Germinal center (tissue), 1 donor: ENCODE results near the gene ZNF341.

Source experiments
- DNase-seq: peaks from one replicate; pipeline ENCODE4 v3.0.0; 2012; ENCODE audit warnings: mixed read lengths, low spot score

ZNF341 gene

GRCh38 chr20:33796263-33796906 lies 64.6 kb downstream of the ZNF341 start:
- DNase-seq, result no peak

DNA sequence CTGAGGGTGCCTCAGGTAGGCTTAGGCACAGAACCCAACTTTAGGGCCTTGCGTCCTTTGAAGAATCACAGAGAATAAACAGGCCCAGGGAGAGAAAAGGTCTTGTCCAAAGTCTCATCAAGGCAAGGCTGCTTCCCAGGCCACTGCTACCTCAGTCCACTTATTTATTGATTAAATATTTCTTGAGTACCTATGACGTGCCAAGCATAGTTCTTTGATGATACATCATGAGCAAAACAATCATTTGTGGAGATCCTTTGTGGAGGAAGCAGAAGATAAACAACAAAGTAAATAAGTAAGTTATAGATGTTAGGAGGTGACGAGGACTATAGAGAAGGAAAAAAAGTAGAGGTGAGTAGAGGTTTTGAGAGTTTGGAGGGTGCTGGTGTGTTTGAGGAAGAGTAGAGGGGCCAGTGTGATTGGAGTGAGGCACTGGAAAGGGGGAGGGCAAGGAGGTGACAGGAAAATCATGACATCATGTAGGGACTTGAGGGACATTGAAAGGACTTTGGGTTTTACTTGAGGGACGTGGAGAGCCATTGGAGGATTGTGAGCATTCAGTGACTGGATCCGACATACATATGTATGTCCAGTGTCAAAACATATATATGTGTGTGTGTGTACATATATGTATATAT lies 65.2 kb downstream of the ZNF341 start:
- no peak for DNase-seq

- DNase-seq, result no peak
These were observed 66.6 kb downstream of the ZNF341 start for GRCh38 chr20:33798444-33798843.

GRCh38 chr20:33803921-33804337 lies 72.1 kb downstream of the ZNF341 start:
- no peak for DNase-seq

GRCh38 chr20:33808388-33808787 lies 76.6 kb downstream of the ZNF341 start:
- DNase-seq, result no peak

DNA sequence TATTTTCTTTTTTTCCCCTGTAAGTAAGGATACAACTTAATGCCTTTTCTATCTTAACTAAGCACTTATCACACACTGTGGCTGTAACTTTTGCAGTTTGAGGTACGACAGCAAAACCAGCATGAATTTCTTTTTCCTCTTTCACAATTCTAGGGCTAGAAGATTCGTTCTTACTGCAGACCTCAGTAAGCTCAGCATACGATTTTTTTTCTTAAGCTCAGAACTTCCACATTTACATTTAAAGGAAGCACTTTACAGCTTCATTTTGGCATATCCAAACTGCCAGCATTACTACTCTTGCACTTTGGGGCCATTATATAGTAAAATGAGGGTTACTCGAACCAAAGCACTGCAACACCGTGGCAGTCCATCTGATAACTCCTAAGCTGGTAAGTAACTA lies 78.5 kb downstream of the ZNF341 start:
- DNase-seq, result no peak

GRCh38 chr20:33810885-33811775 lies 79.3 kb downstream of the ZNF341 start, which contains the start of gene CHMP4B:
TSS of gene CHMP4B (plus strand) at chr20:33811348. CDS start at chr20:33811469, 121 bp downstream.
- peak; percentile 98 for DNase-seq

- DNase-seq, result peak; percentile 79
These were observed 80.0 kb downstream of the ZNF341 start for GRCh38 chr20:33811776-33812151.

DNA sequence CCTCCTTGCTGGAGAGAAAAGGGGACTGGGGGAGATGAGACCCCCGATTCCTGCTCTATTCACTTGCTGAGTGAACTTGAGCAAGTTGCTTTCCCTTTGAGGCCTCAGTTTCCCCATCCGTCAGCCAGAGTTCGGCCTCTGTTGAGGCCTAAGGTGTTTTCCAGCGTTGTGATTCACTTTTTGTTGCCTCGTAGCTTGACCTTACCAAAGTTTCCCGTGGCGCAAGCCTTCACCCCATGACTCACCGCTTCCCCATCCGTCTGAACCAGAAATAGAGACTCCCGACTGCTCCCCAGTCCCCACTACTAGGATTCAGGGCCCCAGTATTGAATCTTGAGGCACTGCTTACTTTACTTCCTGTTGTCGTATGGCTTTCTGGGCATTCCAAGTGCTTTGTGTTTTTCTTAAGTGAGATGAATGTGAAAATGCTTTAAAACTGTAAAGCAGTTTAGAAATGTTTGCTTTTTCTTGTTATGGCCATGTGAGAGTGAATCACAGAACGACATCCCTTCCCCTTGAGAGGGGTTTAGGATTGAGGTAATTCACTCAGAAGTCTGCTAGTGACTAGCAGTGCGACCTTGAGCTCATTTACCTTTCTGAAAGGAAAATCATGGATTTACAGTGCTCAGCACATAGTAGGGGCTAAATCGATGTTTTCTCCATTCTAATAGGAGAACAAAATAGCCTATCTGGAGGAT lies 80.5 kb downstream of the ZNF341 start:
- peak; percentile 31 for DNase-seq

- no peak for DNase-seq
These were observed 81.2 kb downstream of the ZNF341 start for GRCh38 chr20:33812908-33813462.

- DNase-seq, result no peak
These were observed 82.5 kb downstream of the ZNF341 start for GRCh38 chr20:33814238-33814712.

GRCh38 chr20:33815671-33816070 lies 83.9 kb downstream of the ZNF341 start:
- no peak for DNase-seq

DNA sequence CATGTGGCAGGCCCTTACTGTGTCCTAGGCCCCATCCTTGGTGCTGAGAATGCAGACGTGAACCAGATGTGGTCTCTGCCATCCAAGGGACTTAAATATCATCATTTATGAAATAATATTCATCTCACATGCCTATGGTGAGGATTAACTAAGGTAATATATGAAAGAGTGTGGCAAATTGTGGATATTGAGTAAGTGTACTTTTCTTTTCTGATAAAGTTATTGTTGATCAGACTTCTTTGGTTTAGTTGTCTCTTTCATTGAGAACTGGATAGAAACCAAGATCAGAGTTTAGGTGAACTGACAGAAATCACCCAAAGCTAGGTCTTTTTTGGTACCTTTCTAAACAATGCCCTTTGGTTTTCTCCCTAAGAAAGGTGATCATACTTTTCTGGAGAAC lies 84.4 kb downstream of the ZNF341 start:
- no peak for DNase-seq

- no peak for DNase-seq
These were observed 85.6 kb downstream of the ZNF341 start for GRCh38 chr20:33817411-33817810.

DNA sequence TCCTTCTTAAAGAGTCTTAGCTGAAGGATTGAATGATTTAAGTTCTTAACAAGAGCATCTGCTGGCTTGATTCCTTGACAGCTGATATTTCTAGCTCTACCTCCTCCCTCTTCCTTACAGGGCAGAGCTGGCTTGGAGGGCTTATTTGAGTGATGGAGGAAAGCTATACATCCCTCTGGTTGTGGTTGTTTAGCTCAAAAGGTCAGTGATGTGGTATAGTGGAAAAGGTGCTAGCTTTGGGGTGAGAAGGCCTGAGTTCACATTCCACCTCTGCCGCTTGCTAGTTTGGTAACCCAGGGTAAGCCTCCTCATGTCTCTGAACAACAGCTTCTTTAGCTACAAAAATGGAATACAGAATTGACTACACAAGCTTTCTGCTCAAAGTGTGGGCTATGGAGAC lies 87.7 kb downstream of the ZNF341 start:
- no peak for DNase-seq

DNA sequence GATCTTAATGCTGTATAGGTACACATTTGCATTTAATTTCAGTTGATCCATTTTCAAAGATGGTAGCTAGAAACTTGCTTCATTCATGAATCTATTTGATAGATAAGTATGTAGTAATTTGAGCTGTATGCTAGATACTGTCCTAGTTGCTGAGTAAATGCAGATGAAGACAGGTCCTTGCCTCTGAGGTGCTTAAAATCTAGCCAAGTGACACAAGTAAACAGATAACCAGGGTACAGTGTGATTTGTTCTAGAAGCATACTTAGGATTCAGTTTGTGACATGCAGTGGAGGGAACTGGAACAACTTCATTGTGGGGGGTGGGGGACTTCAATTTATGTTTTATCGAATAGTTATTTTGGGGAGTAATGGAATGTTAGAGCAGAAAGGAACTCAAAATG lies 88.6 kb downstream of the ZNF341 start:
- no peak for DNase-seq

- DNase-seq, result no peak
These were observed 89.6 kb downstream of the ZNF341 start for GRCh38 chr20:33821270-33821836.

GRCh38 chr20:33822423-33822822 lies 90.6 kb downstream of the ZNF341 start:
- DNase-seq, result no peak

DNA sequence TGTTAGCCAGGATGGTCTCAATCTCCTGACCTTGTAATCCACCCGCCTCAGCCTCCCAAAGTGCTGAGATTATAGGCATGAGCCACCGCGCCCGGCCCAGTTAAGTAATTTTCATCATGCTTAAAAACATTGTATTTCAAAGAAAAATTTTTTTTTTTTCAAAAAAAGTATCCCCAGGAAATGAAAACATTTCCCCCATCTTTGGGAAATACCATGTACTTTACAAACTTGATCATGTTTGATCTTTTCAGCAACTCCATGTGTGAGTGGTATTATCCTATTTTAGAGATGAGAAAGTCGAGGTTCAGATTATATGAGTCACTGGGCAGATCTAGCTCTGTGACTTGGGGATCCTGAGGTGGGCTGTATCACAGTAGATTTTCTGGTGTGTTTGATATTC lies 91.2 kb downstream of the ZNF341 start:
- DNase-seq, result no peak

GRCh38 chr20:33824852-33825251 lies 93.1 kb downstream of the ZNF341 start:
- no peak for DNase-seq
